HAP-1 (cell line): Measurements from ENCODE around the gene RBM17.
"Not testable (repeated sequence)": the region's sequence is repeated elsewhere in the genome, so short reads cannot be mapped to it uniquely, and the experiment has no call there.

Source experiments
- DNase-seq, 2 experiments: peaks; one replicate each; pipeline ENCODE4 v3.0.0-alpha.2; 2016 to 2020; ENCODE audit warnings: low spot score in 2 of 2
- H3K27me3 ChIP-seq: fragments of 250-450 bp; sonication (Bioruptor Pico); 2 replicates; pipeline ENCODE4 v1.5.1; 2020; ENCODE audit warnings: low read depth, mild to moderate bottlenecking, moderate library complexity
- H3K36me3 ChIP-seq: fragments of 250-450 bp; sonication (Bioruptor Pico); replicated peaks from 2 replicates; pipeline ENCODE4 v1.5.1; 2020; ENCODE audit warnings: mild to moderate bottlenecking
- H3K4me1 ChIP-seq: fragments of 250-450 bp; sonication (Bioruptor Pico); 2 replicates; pipeline ENCODE4 v1.5.1; 2020; ENCODE audit warnings: mild to moderate bottlenecking
- H3K4me3 ChIP-seq: fragments of 250-450 bp; sonication (Bioruptor Pico); 2 replicates; pipeline ENCODE4 v1.5.1; 2020; ENCODE audit warnings: mild to moderate bottlenecking, moderate library complexity
- H3K9me3 ChIP-seq: fragments of 250-450 bp; sonication (Bioruptor Pico); 2 replicates; pipeline ENCODE4 v1.5.1; 2020; ENCODE audit warnings: mild to moderate bottlenecking, moderate library complexity
- in situ Hi-C: fragments of 300-500 bp; cut with MboI; formaldehyde crosslinking; loops from 3 replicates; pipeline ENCODE4 v1.14.3; 2020; ENCODE audit warnings: low sequenced_read_pairs, inconsistent platforms, mixed read lengths

The RBM17 gene

GRCh38 chr10:6164271-6165095, 75.6 kb downstream of the RBM17 start:
- Histone ChIP-seq H3K4me1 (peaks cover 13% of the 10 kb centered on the region), H3K4me3 (peak overlapping the region; percentile 73), H3K36me3 (peaks cover 24% of the 10 kb centered on the region), H3K9me3 (no peaks in the 10 kb centered on the region), H3K27me3 (no peaks in the 10 kb centered on the region)
- in situ Hi-C loops = no loop called here
- no peak for DNase-seq

- no peak for DNase-seq
- H3K4me3 ChIP-seq = no peak overlapping the region
- in situ Hi-C loops = no loop called here
- peaks cover 24% of the 10 kb centered on the region for H3K36me3 ChIP-seq
- no peaks in the 10 kb centered on the region for H3K27me3 ChIP-seq
- no peaks in the 10 kb centered on the region for H3K9me3 ChIP-seq
- H3K4me1 ChIP-seq = peaks cover 13% of the 10 kb centered on the region
These were observed 76.4 kb downstream of the RBM17 start for GRCh38 chr10:6165221-6165725.

GRCh38 chr10:6165933-6166332, 77.1 kb downstream of the RBM17 start:
- peaks cover 24% of the 10 kb centered on the region for H3K36me3 ChIP-seq
- H3K27me3 ChIP-seq, DNase-seq, H3K9me3 ChIP-seq, in situ Hi-C loops, H3K4me3 ChIP-seq: not testable (repeated sequence)
- peaks cover 13% of the 10 kb centered on the region for H3K4me1 ChIP-seq
